ENCODE measurements around the gene OR52N4.

Gene OR52N4

DNA sequence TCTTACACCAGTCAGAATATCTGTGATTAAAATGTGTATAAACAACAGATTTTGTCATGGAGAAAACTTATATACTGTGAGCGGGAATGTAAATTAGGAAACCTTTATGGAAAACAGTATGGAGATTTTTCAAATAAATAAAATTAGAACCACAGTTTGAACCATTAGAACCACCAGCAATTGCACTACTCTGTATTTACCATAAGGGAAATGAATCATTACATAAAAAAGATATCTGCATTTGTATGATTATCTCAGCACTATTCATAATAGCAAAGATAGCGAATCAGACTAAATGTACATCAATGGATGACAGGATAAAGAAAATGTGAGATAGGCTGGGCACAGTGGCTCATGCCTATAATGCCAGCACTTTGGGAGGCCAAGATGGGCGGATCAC is 7.4 kb upstream of the OR52N4 start:
- Histone ChIP-seq H3K4me1 (ENCODE audit: control insufficient read depth, low read length) (no peaks in the 10 kb centered on the region), H3K4me2 (ENCODE audit: low read length) (no peak overlapping the region)

DNA sequence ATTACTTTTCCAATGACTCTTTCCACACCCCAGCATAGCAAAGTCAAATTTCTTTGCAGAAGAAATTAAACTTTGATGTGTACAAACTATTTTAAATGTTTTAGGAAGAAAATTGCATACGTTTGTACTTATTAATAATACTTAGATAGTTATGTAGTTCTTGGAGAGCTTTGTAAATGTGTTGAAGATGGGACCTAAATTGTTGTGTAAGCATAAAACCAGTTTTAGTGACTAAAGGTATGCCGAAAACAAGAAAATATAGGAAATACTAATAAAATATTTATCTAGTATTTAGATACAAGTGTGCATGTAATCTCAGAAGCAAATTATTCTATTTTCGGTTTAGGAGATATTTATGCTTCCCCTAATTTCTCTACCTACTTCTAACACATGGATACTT is 4.2 kb upstream of the OR52N4 start:
- Histone ChIP-seq H3K4me2 (ENCODE audit: low read length) (no peak overlapping the region), H3K4me1 (ENCODE audit: control insufficient read depth, low read length) (no peaks in the 10 kb centered on the region), H3K4me3 (ENCODE audit: low read length) (no peak overlapping the region), H3K27me3 (ENCODE audit: control insufficient read depth, low read length) (no peaks in the 10 kb centered on the region), H3K27ac (ENCODE audit: low read depth, low read length) (no peak overlapping the region), H3K9me2 (replicated peaks; ENCODE audit: control insufficient read depth, low read length) (no peaks in the 10 kb centered on the region), H3K9me3 (ENCODE audit: control insufficient read depth, insufficient read depth, low read length) (no peaks in the 10 kb centered on the region), H3F3A (ENCODE audit: control insufficient read depth, insufficient read depth) (no peaks in the 10 kb centered on the region), H3K36me3 (ENCODE audit: control insufficient read depth, low read length) (no peaks in the 10 kb centered on the region), H4K20me1 (ENCODE audit: control insufficient read depth, insufficient read depth, low read depth, low read length) (no peaks in the 10 kb centered on the region), H3K79me2 (ENCODE audit: control insufficient read depth, low read length) (no peaks in the 10 kb centered on the region)
- TF ChIP-seq EZH2phosphoT487 (IDR thresholded peaks at IDR 0.05; ENCODE audit: borderline replicate concordance, low read length) (no peak), CTCF (IDR thresholded peaks at IDR 0.05; ENCODE audit: low read depth, low read length, poor library complexity, severe bottlenecking) (no peak)

More for the DNA sequence above, 7.4 kb upstream of the OR52N4 start:
- Histone ChIP-seq H3K9me2 (replicated peaks; ENCODE audit: control insufficient read depth, low read length) (no peaks in the 10 kb centered on the region), H3K36me3 (ENCODE audit: control insufficient read depth, low read length) (no peaks in the 10 kb centered on the region), H3F3A (ENCODE audit: control insufficient read depth, insufficient read depth) (no peaks in the 10 kb centered on the region), H3K9me3 (ENCODE audit: control insufficient read depth, insufficient read depth, low read length) (no peaks in the 10 kb centered on the region), H3K27me3 (ENCODE audit: control insufficient read depth, low read length) (no peaks in the 10 kb centered on the region), H4K20me1 (ENCODE audit: control insufficient read depth, insufficient read depth, low read depth, low read length) (no peaks in the 10 kb centered on the region), H3K4me3 (ENCODE audit: low read length) (no peak overlapping the region), H3K27ac (ENCODE audit: low read depth, low read length) (no peak overlapping the region), H3K79me2 (ENCODE audit: control insufficient read depth, low read length) (no peaks in the 10 kb centered on the region)
- TF ChIP-seq EZH2phosphoT487 (IDR thresholded peaks at IDR 0.05; ENCODE audit: borderline replicate concordance, low read length): no peak
- no peak for TF ChIP-seq CTCF (IDR thresholded peaks at IDR 0.05; ENCODE audit: low read depth, low read length, poor library complexity, severe bottlenecking)

DNA sequence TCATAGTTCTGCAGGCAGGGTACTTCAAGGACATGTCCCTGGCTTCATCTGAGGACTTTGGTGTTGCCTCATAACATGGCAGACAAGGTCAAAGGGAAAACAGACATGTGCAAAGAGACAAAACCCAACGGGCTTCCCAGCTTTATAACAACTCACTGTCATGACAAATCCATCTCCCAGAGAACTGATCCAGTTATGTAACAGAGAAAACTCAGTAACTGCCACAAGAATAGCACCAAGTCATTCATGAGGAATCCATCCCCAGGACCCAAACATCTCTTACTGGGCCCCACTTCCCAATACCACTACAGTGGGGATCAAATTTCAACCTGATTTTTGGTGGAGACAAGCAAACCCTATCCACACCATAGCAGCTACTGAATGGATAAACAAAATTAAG is 13.0 kb downstream of the OR52N4 start:
- Histone ChIP-seq H4K20me1 (ENCODE audit: control insufficient read depth, insufficient read depth, low read depth, low read length) (no peaks in the 10 kb centered on the region), H3F3A (ENCODE audit: control insufficient read depth, insufficient read depth) (no peaks in the 10 kb centered on the region), H3K4me1 (ENCODE audit: control insufficient read depth, low read length) (no peaks in the 10 kb centered on the region), H3K27ac (ENCODE audit: low read depth, low read length) (no peak overlapping the region), H3K36me3 (ENCODE audit: control insufficient read depth, low read length) (no peaks in the 10 kb centered on the region), H3K4me2 (ENCODE audit: low read length) (no peak overlapping the region), H3K9me3 (ENCODE audit: control insufficient read depth, insufficient read depth, low read length) (no peaks in the 10 kb centered on the region), H3K27me3 (ENCODE audit: control insufficient read depth, low read length) (no peaks in the 10 kb centered on the region), H3K4me3 (ENCODE audit: low read length) (no peak overlapping the region), H3K79me2 (ENCODE audit: control insufficient read depth, low read length) (no peaks in the 10 kb centered on the region), H3K9me2 (replicated peaks; ENCODE audit: control insufficient read depth, low read length) (no peaks in the 10 kb centered on the region)
- no peak for TF ChIP-seq EZH2phosphoT487 (IDR thresholded peaks at IDR 0.05; ENCODE audit: borderline replicate concordance, low read length)
- no peak for TF ChIP-seq CTCF (IDR thresholded peaks at IDR 0.05; ENCODE audit: low read depth, low read length, poor library complexity, severe bottlenecking)

- no peak within 1 kb of the TSS for H3K4me3 ChIP-seq (ENCODE audit: low read length)
- no peaks in the 10 kb centered on the region for H3F3A ChIP-seq (ENCODE audit: control insufficient read depth, insufficient read depth)
- no peaks in the 10 kb centered on the region for H3K79me2 ChIP-seq (ENCODE audit: control insufficient read depth, low read length)
- H3K27me3 ChIP-seq (ENCODE audit: control insufficient read depth, low read length): no peaks in the 10 kb centered on the region
- TF ChIP-seq EZH2phosphoT487 (IDR thresholded peaks at IDR 0.05; ENCODE audit: borderline replicate concordance, low read length): no peak
- TF ChIP-seq CTCF (IDR thresholded peaks at IDR 0.05; ENCODE audit: low read depth, low read length, poor library complexity, severe bottlenecking): no peak
- H3K36me3 ChIP-seq (ENCODE audit: control insufficient read depth, low read length): no peaks in the 10 kb centered on the region
- H3K27ac ChIP-seq (ENCODE audit: low read depth, low read length): no peak within 1 kb of the TSS
- no peaks in the 10 kb centered on the region for H3K9me3 ChIP-seq (ENCODE audit: control insufficient read depth, insufficient read depth, low read length)
- no peak within 1 kb of the TSS for H3K4me2 ChIP-seq (ENCODE audit: low read length)
- H3K9me2 ChIP-seq (replicated peaks; ENCODE audit: control insufficient read depth, low read length): no peaks in the 10 kb centered on the region
- no peaks in the 10 kb centered on the region for H3K4me1 ChIP-seq (ENCODE audit: control insufficient read depth, low read length)
- H4K20me1 ChIP-seq (ENCODE audit: control insufficient read depth, insufficient read depth, low read depth, low read length): no peaks in the 10 kb centered on the region
Measured at GRCh38 chr11:5783255-5783654, 29.2 kb downstream of the OR52N4 start, which contains the start of gene OR52N5. TSS of gene OR52N5 (minus strand) at chr11:5783355. CDS start at chr11:5778634, 4,721 bp downstream.
